GM12891 (cell line): Measurements from ENCODE around the gene RAE1.

Experiments
- DNase-seq: peaks from one replicate; pipeline ENCODE4 v3.0.0; 2011; ENCODE audit warnings: low spot score; ENCODE audit not compliant: insufficient read length
- FAIRE-seq: peaks from 2 replicates; lab custom pipeline; 2011; peaks lifted over from hg19 to GRCh38; lab: Jason Lieb, UNC
- PAX5 ChIP-seq: IDR thresholded peaks from 2 replicates; pipeline ENCODE4 v1.6.1; 2011; ENCODE audit warnings: low read length, moderate library complexity, mild to moderate bottlenecking; ENCODE audit not compliant: insufficient read depth, severe bottlenecking
- POLR2A ChIP-seq: IDR thresholded peaks from 2 replicates; pipeline ENCODE4 v1.6.1; 2011; ENCODE audit warnings: low read depth, low read length, control low read depth
- POLR2AphosphoS5 ChIP-seq: IDR thresholded peaks from 2 replicates; pipeline ENCODE4 v1.6.1; 2011; ENCODE audit warnings: low read depth, low read length, control low read depth
- POU2F2 ChIP-seq: IDR thresholded peaks from 2 replicates; pipeline ENCODE4 v1.6.1; 2011; ENCODE audit warnings: low read depth, mild to moderate bottlenecking, control low read depth, low read length, moderate library complexity
- SPI1 ChIP-seq: IDR thresholded peaks from 2 replicates; pipeline ENCODE4 v1.6.1; 2011; ENCODE audit warnings: low read depth, low read length, control low read depth
- TAF1 ChIP-seq: IDR thresholded peaks from 2 replicates; pipeline ENCODE4 v1.6.1; 2011; ENCODE audit warnings: low read depth, low read length, control low read depth

Gene RAE1

GRCh38 chr20:57404006-57404405 is 53.0 kb downstream of the RAE1 start:
- FAIRE-seq (no peak), DNase-seq (no peak)

GRCh38 chr20:57404419-57405072 is 53.5 kb downstream of the RAE1 start:
- TF ChIP-seq POU2F2 (no peak), SPI1 (no peak), POLR2A (peak; percentile 45; the same call in 1 of the 2 replicates), TAF1 (no peak), POLR2AphosphoS5 (peak; percentile 15; the same call in 1 of the 2 replicates), PAX5 (no peak)
- no peak for DNase-seq
- no peak for FAIRE-seq

More at GRCh38 chr20:57404006-57404405, 53.0 kb downstream of the RAE1 start:
- peak; percentile 4; the same call in 1 of the 2 replicates for TF ChIP-seq POLR2A
- no peak for TF ChIP-seq POLR2AphosphoS5

DNA sequence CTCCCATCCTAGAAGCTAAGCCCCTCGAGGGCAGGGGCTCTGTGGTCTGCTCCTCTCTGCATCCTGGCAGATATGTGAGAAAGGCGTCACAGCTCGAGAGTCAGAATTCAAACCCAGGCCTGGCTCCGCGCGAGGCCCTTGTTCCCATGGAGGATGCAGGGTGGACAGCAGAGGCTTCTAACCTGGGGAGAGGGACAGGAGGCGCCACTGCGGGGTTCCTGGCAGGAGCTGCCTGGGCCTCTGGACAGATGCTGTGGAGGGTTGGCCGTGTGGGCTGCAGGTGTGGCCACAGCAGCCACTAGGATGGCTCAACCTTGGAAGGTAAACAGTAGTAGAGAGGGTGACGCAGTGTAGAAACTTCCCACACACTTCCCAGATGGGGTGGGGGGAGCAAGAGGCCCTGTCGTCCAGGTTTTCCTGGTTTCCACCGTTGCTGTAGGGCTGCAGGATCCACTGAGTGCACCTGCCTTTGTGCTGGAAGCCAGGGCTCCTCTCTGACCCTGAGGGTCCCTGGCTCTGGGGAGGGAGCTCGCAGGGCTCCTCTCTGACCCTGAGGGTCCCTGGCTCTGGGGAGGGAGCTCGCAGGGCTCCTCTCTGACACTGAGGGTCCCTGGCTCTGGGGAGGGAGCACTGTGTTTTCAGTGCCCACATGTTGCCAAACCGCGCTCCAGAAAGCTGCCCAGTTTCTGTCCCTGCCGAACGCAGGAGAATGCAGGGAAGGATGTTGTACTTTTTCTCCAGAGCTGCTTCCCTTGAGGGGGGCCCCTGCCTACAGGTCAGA is 54.4 kb downstream of the RAE1 start:
- no peak for DNase-seq
- no peak for TF ChIP-seq PAX5
- no peak for TF ChIP-seq POLR2A
- TF ChIP-seq POLR2AphosphoS5 = no peak
- no peak for TF ChIP-seq TAF1
- no peak for TF ChIP-seq SPI1
- TF ChIP-seq POU2F2 = no peak
- FAIRE-seq = no peak

DNA sequence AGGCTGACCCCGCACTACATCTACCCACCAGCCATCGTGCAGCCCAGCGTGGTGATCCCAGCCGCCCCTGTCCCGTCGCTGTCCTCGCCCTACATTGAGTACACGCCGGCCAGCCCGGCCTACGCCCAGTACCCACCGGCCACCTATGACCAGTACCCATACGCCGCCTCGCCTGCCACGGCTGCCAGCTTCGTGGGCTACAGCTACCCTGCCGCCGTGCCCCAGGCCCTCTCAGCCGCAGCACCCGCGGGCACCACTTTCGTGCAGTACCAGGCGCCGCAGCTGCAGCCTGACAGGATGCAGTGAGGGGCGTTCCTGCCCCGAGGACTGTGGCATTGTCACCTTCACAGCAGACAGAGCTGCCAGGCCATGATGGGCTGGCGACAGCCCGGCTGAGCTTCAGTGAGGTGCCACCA is 56.5 kb downstream of the RAE1 start:
- FAIRE-seq (no peak), DNase-seq (no peak)
- TF ChIP-seq POLR2AphosphoS5 = peak; percentile 13; the same call in 1 of the 2 replicates
- no peak for TF ChIP-seq PAX5

DNA sequence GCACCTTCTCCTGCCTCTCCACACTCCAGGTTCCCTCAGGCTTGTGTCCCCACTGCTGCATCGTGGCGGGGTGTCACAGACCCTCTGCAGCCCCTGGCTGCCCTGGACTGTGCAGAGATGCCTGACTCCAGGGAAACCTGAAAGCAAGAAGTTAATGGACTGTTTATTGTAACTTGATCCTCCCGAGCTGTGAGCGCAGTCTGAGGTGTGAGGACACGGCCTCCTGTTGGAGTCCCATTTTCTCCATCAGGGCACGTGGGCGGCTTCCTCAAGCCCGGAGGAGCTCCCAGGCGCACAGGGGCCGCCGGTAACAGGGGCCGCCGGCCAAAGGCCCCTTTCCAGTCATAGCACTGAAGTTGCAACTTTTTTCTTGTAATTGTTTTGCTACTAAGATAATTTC is 57.1 kb downstream of the RAE1 start:
- FAIRE-seq (no peak), DNase-seq (no peak)
- no peak for TF ChIP-seq POLR2A
- 0 out of 2 replicates have a peak, but pooled peaks have one; percentile 11 for TF ChIP-seq POLR2AphosphoS5

GRCh38 chr20:57408536-57409233 is 57.6 kb downstream of the RAE1 start:
- no peak for DNase-seq

DNA sequence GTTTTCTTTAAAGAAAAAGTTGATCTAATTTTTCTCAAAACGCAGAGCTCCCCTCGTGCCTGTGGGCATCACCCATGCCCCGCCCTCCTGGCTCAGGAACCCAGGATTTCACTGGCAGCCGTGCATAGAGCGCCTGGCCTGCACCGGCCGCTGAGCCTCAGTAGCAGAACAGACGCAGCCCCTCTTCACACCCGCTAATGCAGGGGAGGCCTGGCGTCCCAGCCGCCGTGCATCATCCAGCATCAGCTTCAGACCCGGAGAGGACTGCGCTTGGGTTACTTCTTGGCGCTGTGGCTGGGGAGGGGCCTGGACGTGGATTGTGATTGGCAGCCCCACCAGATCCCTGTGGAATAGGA is 58.2 kb downstream of the RAE1 start:
- no peak for TF ChIP-seq SPI1
- TF ChIP-seq POLR2AphosphoS5 = no peak
- peak; percentile 56; the same call in 1 of the 2 replicates for TF ChIP-seq POU2F2
- DNase-seq (no peak), FAIRE-seq (no peak)

More at GRCh38 chr20:57408536-57409233, 57.6 kb downstream of the RAE1 start:
- FAIRE-seq = no peak
- TF ChIP-seq POLR2AphosphoS5 (0 out of 2 replicates have a peak, but pooled peaks have one; percentile 67), POLR2A (no peak; the same call in 1 of the 2 replicates)

DNA sequence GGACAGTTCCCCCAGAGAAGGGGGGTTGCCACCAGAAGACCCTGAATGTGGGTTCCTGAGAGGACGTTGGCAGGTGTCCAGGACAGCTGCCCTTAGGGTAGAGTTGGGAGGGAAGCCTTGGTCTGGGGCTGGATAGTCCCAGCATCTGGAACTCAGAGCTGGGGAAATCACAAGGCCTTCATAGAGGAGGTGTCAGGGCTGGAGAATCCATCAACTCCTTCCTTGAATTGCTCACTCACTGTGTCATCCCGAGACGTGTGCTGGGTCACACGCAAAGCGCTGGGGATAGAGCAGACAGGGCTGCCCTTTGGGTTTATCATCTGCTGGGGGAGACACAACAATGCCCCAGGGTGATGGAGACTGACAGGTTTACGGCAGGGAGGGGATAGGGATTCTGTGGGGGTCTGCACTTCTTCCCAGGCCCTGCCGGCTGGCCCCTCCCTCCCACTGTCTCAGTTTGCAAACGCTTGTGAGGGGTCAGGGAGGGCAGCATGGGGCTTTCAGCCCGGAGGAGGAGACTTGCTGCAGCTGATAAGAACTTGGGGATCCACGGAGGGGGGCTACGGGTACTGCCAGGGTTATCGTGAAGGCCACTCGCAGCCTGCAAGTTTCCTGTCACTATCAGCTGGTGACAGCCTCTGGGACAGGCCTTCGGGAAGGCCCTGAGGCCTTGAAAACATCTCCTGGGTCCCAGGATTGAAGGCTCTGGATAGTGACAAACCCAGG is 58.8 kb downstream of the RAE1 start:
- TF ChIP-seq TAF1 = no peak
- peak; percentile 20; the same call in 1 of the 2 replicates for TF ChIP-seq POLR2A
- no peak for TF ChIP-seq POU2F2
- TF ChIP-seq PAX5 = no peak
- no peak for TF ChIP-seq SPI1
- peak; percentile 47; the same call in 1 of the 2 replicates for TF ChIP-seq POLR2AphosphoS5
- FAIRE-seq (no peak), DNase-seq (no peak)

DNA sequence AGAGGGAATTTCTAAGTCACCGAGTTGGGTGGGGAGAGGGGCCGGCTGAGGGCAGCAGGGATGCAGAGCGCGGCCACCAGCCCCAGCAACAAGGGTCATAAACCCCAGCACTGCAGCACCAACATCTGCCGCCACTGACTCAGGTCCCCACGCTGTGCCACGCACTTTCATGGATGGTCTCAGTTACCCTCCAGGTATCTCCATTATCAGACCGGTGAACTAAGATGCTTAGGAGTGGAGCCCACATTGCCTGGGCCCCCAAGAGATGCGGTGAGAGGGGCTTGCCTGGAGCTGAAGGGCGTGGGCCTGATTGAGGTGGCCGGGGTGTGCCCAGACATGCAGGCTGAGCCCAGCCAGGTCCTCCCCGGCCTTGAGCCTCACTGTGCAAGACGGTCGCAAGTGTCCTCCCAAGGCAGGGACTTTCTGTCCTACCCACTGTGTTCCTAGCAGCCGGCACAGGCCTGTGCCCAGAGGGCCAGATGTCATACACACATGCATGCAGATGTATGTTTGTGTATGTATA is 59.4 kb downstream of the RAE1 start:
- no peak for DNase-seq
- no peak for FAIRE-seq
- no peak; the same call in 1 of the 2 replicates for TF ChIP-seq POLR2A
- no peak for TF ChIP-seq SPI1
- TF ChIP-seq TAF1 = no peak
- no peak for TF ChIP-seq POU2F2
